Epithelial cell of proximal tubule (primary cell): ENCODE measurements around the gene SREBF1. TPM values are rescaled to one million over a fixed set of nuclear protein-coding genes. Genes with fewer than 3 reads are reported as not detected.

Experiments used
- DNase-seq: peaks from one replicate; pipeline ENCODE4 v3.0.0-alpha.2; 2011; ENCODE audit warnings: low read depth
- H3K4me3 ChIP-seq: 2 replicates; pipeline ENCODE4 v1.5.1; 2011; ENCODE audit warnings: low read depth, mild to moderate bottlenecking, low read length
- CTCF ChIP-seq: conservative IDR thresholded peaks from 2 replicates; pipeline ENCODE4 v1.5.1; 2012; ENCODE audit warnings: low read depth, mild to moderate bottlenecking, low read length
- total RNA-seq: library from RNA; depleted of rRNA; stranded (reverse); fragments of >200 nt; gene quantifications from 2 replicates; pipeline ENCODE4 v1.2.3, GENCODE V29; 2015

Gene SREBF1
- total RNA-seq, 1 donor from 2014 or later, result 58.3 TPM

- no peak for TF ChIP-seq CTCF
- DNase-seq, result no peak
- no peak overlapping the region for H3K4me3 ChIP-seq
Measured at GRCh38 chr17:17806611-17807274, 30.0 kb downstream of the SREBF1 start.

DNA sequence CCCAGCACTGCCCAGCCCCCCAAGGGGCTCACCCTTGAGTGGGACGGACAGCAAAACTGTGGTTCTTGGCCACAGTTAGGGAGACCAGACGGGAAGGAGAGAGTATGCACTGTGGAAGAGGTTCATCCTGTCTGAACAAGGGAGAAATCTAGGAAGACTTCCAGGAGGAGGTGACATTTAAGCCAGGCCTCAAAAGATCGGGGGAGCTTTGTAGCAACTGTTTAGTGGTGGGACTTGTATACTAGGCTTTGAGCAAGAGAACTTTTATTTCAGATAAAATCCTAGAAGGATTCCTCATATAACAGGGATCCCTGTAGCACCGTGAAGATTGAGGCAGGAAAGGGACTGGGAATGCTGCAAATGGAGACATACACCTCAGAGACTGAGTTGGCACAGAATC lies 30.8 kb downstream of the SREBF1 start:
- no peak for TF ChIP-seq CTCF
- no peak overlapping the region for H3K4me3 ChIP-seq
- DNase-seq, result no peak

DNA sequence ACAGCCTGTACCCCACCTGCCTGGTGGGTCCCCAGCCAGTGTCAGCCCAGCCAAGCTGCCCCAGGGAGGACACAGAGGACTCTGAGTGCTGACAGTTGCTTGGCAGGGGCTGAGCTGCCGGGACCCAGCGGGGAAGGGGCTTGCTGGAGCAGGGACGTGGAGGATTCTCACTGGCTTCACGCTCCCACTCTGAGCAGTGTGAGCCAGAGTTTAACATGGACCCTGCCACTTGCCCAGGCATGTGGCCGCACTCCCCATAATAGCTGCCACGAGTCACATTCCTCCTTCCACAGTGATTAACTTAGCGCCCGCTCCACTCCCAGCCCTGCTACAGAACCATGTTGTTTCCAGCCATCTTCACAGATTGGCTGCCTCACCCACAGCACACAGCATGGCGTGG lies 31.2 kb downstream of the SREBF1 start:
- no peak overlapping the region for H3K4me3 ChIP-seq
- no peak for DNase-seq
- TF ChIP-seq CTCF, result no peak

DNA sequence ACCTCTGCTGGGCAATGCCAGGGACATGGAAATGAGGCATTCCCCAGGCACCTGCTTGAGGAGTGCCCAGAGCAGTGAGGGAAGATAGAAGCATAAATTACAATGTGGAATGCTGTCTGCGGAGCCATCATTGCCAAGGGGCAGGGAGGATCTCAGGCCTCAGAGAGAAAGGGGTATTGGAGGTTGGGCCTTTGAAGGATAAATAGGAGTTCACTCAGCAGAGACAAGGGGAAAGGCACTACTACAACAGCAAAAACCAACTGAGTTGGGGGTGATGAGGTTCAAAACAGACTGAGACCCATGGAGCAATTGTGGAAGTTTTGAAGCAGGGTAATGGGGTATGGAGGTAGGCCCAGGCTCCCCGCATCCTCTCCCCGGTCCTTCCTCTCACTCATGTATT lies 32.8 kb downstream of the SREBF1 start:
- TF ChIP-seq CTCF, result no peak
- no peak for DNase-seq
- H3K4me3 ChIP-seq, result no peak overlapping the region

DNA sequence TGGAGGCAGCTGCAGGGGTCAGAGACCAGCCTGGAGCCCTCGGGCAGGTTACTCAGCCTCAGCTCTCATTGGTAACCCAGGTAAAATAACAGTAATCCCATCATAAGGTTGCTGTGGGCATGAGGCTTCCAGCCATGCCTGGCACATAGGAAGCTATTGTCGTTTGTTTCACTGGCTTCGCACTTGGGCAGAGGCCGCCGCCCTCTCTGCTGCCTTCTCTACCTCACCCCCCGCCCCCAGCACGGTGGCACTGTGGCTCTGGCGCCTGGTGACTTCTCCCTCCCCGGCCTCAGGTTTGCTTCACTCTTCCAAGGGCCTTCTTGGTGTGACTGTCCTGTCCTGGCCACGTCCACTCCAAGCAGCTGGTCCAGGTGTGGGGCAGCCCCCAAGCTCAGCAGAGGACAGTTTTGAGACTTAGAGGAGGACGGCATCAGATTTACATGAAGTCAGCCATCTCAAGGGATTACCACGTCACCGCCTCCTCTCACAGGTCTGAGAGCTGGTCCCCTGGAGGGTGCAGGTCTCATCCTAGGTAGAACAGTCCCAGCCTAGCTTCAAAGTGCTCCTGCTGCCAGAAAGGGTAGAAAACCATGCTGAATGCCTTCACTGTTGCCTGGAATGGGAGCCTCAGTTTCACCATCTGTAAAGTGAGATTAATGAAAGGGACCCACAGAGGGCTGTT lies 34.8 kb downstream of the SREBF1 start:
- TF ChIP-seq CTCF, result no peak
- DNase-seq, result no peak

DNA sequence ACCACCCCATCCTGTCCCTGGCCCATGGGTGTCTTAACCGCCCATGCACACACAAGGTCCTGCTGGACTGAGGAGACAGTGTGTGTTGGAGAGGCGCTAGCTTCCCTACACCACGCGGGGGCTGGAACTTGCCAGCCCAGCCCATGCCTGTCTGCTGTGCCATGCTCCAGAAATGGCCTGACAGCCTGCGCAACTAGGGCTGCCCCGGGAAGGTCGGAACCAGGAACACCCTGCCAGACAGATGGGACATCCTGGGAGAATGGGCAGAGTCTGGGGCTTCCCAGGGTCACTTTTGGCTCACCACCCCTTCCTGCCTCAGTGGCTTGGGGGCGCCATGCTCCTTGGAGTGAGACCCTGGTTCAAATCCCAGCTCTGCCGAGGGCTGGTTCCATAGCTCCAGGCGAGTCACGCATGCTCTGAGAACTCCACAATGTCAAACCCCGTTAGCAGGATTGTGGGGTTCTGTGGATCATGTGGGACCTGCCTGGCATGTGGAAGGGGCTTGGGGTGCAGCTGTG lies 36.2 kb downstream of the SREBF1 start:
- H3K4me3 ChIP-seq, result no peak overlapping the region
- no peak for TF ChIP-seq CTCF
- no peak for DNase-seq

More for the DNA sequence above, 34.8 kb downstream of the SREBF1 start:
- no peak overlapping the region for H3K4me3 ChIP-seq
